Vagina (tissue), 2 donors: ENCODE measurements around the gene TRAF1. TPM values are rescaled to one million over a fixed set of nuclear protein-coding genes. Genes with fewer than 3 reads are reported as not detected.

ENCODE experiments used
- DNase-seq, 2 donors: peaks; one replicate each; pipeline ENCODE4 v3.0.0-alpha.2; 2017; ENCODE audit errors: extremely low spot score in 2 of 2
- H3K27ac ChIP-seq: fragments of 200-600 bp; sonication (generic); one replicate; pipeline ENCODE4 v1.5.1; 2019
- H3K27me3 ChIP-seq: fragments of 200-600 bp; sonication (generic); one replicate; pipeline ENCODE4 v1.5.1; 2019
- H3K36me3 ChIP-seq, 2 donors: fragments of 200-600 bp; sonication (generic); one replicate each; pipeline ENCODE4 v1.5.1; 2017 to 2019
- H3K4me1 ChIP-seq: fragments of 200-600 bp; sonication (generic); one replicate; pipeline ENCODE4 v1.5.1; 2019
- H3K4me3 ChIP-seq, 2 donors: fragments of 200-600 bp; sonication (generic); 1 replicate in 1 of 2; 2 replicates in 1 of 2; pipeline ENCODE4 v1.5.1; 2016 to 2019
- H3K9me3 ChIP-seq: fragments of 200-600 bp; sonication (generic); one replicate; pipeline ENCODE4 v1.5.1; 2019
- POLR2A ChIP-seq, 2 donors: fragments of 450-650 bp; IDR thresholded peaks; one replicate each; pipeline ENCODE4 v1.6.1; 2017; ENCODE audit warnings: antibody characterized with exemption in 2 of 2, mild to moderate bottlenecking in 2 of 2, moderate library complexity in 2 of 2
- POLR2AphosphoS5 ChIP-seq, 2 donors: sonication (generic); formaldehyde crosslinking; IDR thresholded peaks; one replicate each; pipeline ENCODE4 v1.9.0; 2017; ENCODE audit warnings: antibody characterized with exemption in 2 of 2, mild to moderate bottlenecking in 2 of 2, low read depth in 1 of 2; ENCODE audit not compliant: insufficient read depth in 1 of 2
- intact Hi-C: fragments of 100-400 bp; cut with DNase I; formaldehyde crosslinking; loops from one replicate; pipeline ENCODE4 v1.15.1; 2023
- total RNA-seq: library from RNA; depleted of rRNA; stranded (reverse); fragments of >200 nt; gene quantifications from one replicate; pipeline ENCODE4 v1.2.3, GENCODE V29; 2016
- TF ChIP-seq, protein P1 (sequence below), 3 experiments: fragments of 450-650 bp in 2 of 3; fragments of 200-600 bp in 1 of 3; sonication (generic) in 1 of 3; IDR thresholded peaks; one replicate each; pipeline ENCODE4 v1.5.1; 2017 to 2019; ENCODE audit warnings: antibody characterized with exemption in 3 of 3, mild to moderate bottlenecking in 2 of 3, moderate library complexity in 2 of 3

The TRAF1 gene
- total RNA-seq, 1 donor from 2014 or later = 6.9 TPM

DNA sequence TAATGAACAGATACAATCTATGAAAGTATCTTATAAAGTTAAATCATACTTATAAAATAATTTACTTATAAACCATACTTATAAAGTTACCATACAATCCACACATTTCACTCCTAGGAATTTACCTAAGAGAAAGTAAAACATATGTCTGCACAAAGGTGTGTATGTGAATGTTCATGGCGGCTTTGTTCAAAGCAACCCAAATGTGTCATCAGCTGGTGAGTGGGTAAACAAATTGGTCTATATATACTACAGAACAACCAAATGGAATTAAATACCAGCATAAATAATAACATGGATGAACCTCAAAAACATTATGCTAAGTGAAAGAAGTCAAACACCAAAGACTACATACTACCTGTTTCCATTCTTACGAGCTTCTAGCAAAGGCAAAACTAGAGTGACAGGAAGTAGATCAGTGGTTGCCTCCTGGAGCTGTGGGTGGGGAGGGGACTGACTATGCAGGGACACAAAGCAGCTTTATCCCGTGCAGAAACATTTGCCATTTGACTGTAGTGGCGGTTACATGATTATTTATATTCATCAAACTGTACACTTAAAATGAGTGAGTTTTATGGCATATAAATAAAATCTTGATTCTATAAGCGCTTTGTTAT lies 10.6 kb downstream of the TRAF1 start:
- Histone ChIP-seq H3K27me3 (no peaks in the 10 kb centered on the region), H3K4me3 (no peak overlapping the region), H3K9me3 (no peaks in the 10 kb centered on the region), H3K36me3 (no peaks in the 10 kb centered on the region), H3K27ac (peak overlapping the region; percentile 59), H3K4me1 (peaks cover 40% of the 10 kb centered on the region)
- TF ChIP-seq, protein P1, sequence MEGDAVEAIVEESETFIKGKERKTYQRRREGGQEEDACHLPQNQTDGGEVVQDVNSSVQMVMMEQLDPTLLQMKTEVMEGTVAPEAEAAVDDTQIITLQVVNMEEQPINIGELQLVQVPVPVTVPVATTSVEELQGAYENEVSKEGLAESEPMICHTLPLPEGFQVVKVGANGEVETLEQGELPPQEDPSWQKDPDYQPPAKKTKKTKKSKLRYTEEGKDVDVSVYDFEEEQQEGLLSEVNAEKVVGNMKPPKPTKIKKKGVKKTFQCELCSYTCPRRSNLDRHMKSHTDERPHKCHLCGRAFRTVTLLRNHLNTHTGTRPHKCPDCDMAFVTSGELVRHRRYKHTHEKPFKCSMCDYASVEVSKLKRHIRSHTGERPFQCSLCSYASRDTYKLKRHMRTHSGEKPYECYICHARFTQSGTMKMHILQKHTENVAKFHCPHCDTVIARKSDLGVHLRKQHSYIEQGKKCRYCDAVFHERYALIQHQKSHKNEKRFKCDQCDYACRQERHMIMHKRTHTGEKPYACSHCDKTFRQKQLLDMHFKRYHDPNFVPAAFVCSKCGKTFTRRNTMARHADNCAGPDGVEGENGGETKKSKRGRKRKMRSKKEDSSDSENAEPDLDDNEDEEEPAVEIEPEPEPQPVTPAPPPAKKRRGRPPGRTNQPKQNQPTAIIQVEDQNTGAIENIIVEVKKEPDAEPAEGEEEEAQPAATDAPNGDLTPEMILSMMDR (IDR thresholded peaks at IDR 0.05) = no peak
- TF ChIP-seq POLR2A (IDR thresholded peaks at IDR 0.05) (no peak), POLR2AphosphoS5 (IDR thresholded peaks at IDR 0.05; ENCODE audit: insufficient read depth in 1 of 2, low read depth in 1 of 2) (no peak)
- intact Hi-C loops = no loop called here
- DNase-seq = no peak

DNA sequence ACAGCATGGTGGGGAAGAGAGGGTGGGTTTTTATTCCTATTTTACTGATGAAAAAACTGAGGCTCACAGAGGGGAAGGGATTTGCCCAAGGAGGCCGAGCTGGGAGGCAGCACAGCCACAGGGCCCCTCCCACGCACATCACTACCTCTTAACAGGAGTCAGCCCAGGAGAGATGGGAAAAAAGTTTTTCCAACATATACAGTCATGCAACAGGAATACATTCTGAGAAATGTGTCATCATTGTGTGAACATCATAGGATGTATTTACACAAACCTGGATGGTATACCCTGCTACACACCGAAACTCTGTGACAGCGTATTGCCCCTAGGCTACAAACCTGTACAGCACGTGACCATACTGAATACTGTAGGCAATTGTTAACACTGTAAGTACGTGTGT lies 11.6 kb downstream of the TRAF1 start:
- H3K4me3 ChIP-seq = no peak overlapping the region
- intact Hi-C loops = no loop called here
- peaks cover 42% of the 10 kb centered on the region for H3K4me1 ChIP-seq

DNA sequence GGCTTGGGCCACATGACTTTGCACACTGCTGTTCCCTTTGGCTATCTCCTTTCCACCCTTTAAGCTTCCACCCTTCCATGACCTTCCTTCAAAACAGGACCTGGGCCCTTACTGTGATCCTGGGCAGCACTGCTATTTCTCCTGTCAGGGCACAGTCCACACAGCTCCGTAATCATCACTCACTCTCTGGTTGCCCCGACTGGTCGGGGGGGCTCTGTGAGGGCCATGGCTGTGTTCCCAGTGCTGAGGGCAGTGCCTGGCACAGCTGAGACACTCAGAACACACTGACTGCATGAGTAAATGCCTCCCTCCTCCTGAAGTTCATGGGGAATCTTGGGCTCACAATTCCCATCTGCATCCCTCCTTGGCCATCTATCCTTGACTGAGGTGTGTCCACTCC lies 12.2 kb downstream of the TRAF1 start:
- no peak overlapping the region for H3K4me3 ChIP-seq
- H3K4me1 ChIP-seq = peaks cover 40% of the 10 kb centered on the region
- no peak for DNase-seq
- no peaks in the 10 kb centered on the region for H3K27me3 ChIP-seq
- H3K27ac ChIP-seq = no peak overlapping the region
- TF ChIP-seq POLR2AphosphoS5 (IDR thresholded peaks at IDR 0.05; ENCODE audit: insufficient read depth in 1 of 2, low read depth in 1 of 2) (no peak), POLR2A (IDR thresholded peaks at IDR 0.05) (no peak)
- TF ChIP-seq, protein P1 (IDR thresholded peaks at IDR 0.05) = no peak
- H3K9me3 ChIP-seq = no peaks in the 10 kb centered on the region
- H3K36me3 ChIP-seq = no peaks in the 10 kb centered on the region
- intact Hi-C loops = no loop called here

More for the DNA sequence above, 11.6 kb downstream of the TRAF1 start:
- no peak for DNase-seq
- Histone ChIP-seq H3K27me3 (no peaks in the 10 kb centered on the region), H3K9me3 (no peaks in the 10 kb centered on the region), H3K36me3 (no peaks in the 10 kb centered on the region), H3K27ac (peak overlapping the region; percentile 13)
- TF ChIP-seq, protein P1 (IDR thresholded peaks at IDR 0.05) = no peak
- no peak for TF ChIP-seq POLR2A (IDR thresholded peaks at IDR 0.05)
- no peak for TF ChIP-seq POLR2AphosphoS5 (IDR thresholded peaks at IDR 0.05; ENCODE audit: insufficient read depth in 1 of 2, low read depth in 1 of 2)

DNA sequence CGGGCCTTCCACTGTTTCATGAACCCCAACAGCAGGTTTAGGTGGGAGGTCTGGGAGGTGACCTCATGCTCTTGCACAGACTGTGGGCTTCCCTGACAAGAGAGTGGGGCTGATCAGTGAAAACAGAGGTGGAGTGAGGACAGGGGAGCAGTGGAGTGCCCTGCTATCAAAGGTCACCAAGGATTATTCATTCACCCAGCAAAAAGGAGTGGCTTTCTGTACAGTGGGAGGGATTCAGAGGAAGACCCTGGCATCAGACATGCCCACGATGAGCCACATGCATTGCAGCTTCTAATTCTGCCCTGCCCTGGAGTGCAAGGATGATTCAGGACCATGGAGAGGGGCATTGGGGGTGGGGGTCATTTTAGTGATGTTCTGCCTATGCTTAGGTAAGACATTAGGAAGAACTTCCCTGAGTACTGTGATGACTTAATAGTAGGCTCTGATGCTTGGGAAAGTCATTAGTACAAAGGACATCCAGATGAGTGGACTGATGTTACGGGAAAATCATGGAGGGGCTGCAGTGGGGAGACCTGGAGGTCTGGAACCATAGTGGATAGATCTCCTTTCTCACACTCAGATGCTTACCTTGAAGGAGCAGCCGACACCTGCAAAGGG lies 12.8 kb downstream of the TRAF1 start:
- Histone ChIP-seq H3K4me1 (peaks cover 34% of the 10 kb centered on the region), H3K4me3 (no peak overlapping the region), H3K27me3 (no peaks in the 10 kb centered on the region), H3K36me3 (peaks cover 0 to 4% of the 10 kb centered on the region in 2 donors), H3K9me3 (no peaks in the 10 kb centered on the region), H3K27ac (no peak overlapping the region)
- intact Hi-C loops = no loop called here
- DNase-seq = no peak
- TF ChIP-seq POLR2A (IDR thresholded peaks at IDR 0.05) = no peak
- TF ChIP-seq, protein P1 (IDR thresholded peaks at IDR 0.05) = no peak
- no peak for TF ChIP-seq POLR2AphosphoS5 (IDR thresholded peaks at IDR 0.05; ENCODE audit: insufficient read depth in 1 of 2, low read depth in 1 of 2)
